ENCODE results near the gene CHD5.

CHD5 gene

DNA sequence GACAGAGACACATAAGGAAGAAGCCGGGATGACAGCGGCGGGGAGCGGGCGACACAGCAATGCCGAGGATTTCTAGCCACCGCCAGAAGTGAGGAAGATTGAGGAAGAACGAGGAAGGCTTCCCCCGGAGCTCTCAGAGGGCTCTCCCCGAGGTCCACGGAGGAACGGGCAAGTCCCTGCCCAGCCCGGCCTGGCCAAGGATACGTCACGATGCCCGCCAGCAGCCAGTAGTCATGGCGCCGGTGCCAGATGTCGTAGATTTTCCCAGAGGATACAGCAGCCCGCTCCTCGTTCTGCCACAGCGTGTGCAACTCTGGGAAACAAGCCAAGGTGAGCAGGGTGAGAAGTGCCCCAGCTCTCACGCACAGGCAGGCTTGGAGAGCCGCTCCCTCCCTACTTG, 68.5 kb downstream of the CHD5 start:
- DNase-seq (ENCODE audit: low spot score), result no peak

DNA sequence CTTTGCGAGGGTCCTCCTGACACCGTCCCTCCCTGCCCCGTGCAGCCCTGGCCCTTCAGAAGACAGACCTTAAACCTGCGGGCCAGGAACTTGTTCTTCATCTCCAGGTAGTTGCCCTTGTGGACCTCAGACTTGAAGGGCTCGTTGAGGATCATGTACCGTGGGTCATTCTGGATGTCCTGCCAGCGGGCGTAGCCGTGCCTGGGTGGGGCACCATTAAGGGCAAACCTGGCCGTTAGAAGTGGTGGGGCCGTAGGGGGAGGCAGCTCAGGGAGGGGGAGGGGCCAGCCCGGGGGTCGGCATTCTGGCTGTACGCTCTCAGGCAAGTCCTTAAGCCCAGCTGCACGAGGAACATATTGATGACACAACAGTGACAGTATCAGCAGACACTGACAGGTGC, 69.8 kb downstream of the CHD5 start:
- DNase-seq (ENCODE audit: low spot score), result no peak

DNA sequence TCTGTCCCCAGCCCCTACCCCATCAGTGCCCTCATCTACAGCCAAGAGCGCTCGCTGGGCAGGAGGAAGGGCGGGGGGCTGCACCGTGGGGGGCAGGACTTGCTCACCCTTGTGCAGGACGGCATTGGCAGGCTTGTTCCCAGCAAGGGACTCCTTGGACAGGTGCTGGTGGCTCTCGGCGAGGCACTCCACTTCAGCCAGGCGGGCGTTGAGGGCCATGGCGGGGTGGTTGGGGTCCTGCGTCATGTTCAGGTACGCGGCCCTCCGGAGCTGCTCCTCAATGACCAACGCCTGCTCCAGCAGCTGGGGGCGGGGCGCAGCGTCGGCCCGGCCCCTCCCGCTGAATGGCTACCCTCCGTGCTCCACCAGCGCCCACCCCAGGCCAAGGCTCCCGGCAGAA, 70.4 kb downstream of the CHD5 start:
- no peak for DNase-seq (ENCODE audit: low spot score)

DNA sequence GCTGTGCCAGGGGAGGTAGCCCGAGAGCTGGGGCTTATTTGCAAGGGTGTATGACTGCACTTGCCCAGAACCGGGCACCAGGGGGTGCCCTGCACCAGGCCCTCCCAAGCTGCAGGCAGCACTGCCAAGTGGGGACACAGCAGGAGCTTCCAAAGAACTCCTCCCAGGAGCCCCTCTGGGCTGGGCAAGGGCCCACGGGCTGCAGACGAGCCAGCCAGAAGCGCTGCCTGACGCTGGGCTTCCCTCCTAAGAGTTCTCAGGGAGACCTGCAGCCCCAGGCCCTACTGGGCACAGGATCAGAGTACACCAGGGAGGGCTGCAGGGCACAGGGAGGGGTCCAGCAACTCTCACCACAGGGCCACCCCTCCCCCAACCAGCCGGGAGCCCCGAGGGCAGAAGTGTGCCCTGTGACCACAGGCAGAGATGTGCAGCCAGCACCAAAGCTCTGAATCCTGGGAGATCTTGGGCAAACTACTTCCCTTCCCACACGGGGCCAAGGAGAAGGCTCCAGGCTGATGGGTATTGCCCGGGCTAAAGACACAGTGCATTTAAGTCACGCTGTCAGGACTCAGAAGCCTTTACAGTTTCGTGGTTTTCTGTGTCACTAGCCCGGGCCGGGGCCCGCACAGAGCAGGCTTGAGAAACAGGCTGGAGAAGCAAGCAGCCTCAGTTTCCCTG, 71.0 kb downstream of the CHD5 start:
- DNase-seq (ENCODE audit: low spot score), result peak; percentile 32

DNA sequence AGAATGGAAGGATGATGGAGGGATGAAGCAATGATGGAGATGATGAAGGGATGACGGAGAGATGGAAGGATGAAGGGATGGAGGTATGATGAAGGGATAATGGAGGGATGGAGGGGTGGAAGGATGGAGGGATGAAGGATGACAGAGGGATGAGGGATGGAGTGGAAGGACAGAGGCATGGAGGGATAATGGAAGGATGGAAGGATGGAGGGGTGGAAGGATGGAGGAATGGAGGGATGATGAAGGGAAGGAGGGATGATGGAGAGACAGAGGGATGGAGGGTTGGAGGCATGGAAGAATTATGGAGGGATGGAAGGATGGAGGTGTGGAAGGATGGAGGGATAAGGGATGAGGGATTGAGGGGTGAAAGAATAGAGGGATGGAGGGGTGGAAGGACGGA, 71.6 kb downstream of the CHD5 start:
- no peak for DNase-seq (ENCODE audit: low spot score)

DNA sequence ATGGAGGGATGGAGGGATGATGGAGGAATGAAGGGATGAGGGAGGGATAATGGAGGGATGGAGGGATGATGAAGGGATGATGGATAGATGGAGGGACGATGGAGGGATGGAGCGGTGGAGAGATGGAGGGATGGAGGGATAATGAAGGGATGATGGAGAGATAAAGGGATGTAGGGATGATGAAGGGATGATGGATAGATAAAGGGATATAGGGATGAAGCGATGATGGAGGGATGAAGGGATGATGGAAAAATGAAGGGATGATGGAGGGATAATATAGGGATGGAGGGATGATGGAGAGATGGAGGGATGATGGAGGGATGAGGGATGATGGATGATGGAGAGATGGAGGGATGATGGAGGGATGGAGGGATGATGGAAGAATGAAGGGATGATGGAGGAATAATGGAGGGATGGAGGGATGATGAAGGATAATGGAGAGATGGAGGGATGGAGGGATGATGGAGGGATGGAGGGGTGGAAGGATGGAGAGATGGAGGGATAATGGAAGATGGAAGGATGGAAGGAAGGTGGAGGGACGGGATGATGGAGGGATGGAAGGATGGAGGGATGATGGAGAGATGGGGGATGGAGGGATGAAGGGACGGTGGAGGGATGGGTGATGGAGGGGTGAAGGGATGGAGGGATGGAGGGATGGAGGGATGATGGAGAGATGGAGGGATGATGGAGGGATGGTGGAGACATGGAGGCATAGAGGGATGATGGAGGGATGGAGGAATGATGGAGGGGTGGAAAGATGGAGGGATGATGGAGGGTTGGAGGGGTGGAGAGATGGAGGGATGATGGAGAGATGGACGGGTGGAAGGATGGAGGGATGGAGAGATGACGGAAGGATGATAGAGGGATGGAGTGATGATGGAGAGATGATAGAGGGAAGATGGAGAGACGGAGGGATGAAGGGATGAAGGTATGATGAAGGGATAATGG, 72.4 kb downstream of the CHD5 start:
- DNase-seq (ENCODE audit: low spot score), result no peak

DNA sequence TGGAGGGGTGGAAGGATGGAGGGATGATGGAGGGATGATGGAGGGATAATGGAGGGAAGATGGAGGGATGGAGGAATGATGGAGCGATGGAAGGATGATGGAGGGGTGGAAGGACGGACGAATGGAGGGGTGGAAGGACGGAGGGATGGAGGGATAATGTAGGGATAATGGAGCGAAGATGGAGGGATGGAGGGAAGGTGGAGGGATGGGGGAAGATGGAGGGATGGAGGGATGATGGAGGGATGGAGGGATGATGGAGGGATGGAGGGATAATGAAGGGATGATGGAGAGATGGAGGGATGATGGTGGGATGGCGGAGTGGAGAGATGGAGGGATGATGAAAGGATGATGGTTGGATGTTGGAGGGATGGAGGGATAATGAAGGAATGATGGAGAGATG, 73.1 kb downstream of the CHD5 start:
- DNase-seq (ENCODE audit: low spot score), result no peak

DNA sequence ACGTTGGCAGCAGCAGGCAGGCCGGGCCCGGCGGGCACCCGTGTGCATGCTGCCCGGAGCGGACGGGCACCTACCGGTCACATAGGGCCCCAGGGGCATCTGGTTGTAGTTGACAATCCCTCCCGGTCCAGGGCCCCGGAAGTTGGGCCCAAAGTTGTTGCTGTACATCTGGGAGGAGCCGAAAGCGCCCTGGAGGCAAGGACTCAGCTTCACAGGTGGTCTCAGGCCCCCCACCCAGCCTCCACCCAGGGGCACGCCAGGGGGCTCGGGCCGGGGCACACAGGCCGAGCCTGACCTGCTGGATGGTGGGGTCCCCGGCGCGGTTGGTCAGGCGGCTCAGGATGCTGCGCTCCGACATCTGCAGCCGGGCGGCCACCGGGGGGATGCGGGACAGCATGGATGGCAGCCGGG, 73.8 kb downstream of the CHD5 start:
- DNase-seq (ENCODE audit: low spot score), result no peak

DNA sequence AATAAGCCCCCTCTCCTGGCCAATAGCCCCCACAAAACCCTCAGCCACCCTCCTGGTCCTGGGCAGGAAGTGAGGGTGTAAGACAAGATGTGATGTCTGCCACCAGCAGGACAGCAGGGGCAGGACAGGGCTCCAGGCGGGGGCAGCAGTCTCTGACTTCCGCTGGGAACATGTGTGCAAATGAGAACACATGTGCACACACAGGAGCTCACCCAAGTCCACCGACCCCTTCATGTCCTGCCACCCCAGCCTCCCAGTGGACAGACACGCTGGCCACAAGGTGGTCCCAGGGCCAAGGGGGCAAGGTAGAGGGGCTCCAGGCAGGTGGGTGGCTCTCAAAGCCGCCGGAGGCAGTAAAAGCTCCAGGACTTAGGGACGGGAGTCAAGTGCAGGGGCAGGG, 74.4 kb downstream of the CHD5 start:
- no peak for DNase-seq (ENCODE audit: low spot score)

DNA sequence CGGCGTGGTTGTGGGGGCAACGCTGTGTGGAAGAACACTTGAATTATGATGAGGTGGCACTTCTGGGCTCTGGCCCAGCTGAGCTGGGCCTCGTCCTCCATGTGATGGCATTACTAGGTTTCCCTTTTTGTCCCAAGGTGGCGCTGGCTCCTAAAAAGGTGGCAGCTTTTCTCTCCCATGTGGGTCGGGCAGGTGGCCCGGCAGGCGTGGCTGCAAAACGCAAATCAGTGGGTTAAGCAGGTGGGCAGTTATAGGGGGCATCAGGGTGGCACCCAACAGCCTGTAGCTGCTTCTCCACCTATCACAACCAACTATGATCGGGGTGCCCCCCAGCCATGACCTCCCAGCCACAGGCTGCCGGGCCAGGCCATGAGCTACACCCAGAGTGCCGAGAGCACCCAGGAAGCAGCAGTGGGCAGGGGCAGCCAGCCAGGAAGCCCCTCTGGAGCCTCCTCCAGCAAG, 74.9 kb downstream of the CHD5 start:
- DNase-seq (ENCODE audit: low spot score), result no peak

DNA sequence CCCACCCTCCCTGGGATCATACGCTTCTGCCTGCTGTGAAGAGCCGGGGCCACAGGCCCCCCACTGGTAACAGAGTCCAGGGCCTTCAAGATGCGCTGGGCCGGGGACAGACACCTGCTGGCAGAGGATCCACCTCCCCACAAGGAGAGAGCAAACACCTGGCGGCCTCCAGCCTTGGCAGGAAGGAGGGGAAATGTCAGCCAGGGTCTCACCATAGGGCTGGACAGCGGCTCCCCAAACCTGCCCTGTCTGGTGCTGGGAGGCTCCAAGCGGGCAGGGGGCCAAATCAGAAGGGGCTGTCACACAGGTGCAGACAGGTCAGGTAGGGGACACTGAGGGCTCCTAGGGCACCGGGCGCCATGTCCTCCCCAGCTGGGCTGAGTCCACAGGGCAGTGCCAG, 75.5 kb downstream of the CHD5 start:
- DNase-seq (ENCODE audit: low spot score), result no peak

DNA sequence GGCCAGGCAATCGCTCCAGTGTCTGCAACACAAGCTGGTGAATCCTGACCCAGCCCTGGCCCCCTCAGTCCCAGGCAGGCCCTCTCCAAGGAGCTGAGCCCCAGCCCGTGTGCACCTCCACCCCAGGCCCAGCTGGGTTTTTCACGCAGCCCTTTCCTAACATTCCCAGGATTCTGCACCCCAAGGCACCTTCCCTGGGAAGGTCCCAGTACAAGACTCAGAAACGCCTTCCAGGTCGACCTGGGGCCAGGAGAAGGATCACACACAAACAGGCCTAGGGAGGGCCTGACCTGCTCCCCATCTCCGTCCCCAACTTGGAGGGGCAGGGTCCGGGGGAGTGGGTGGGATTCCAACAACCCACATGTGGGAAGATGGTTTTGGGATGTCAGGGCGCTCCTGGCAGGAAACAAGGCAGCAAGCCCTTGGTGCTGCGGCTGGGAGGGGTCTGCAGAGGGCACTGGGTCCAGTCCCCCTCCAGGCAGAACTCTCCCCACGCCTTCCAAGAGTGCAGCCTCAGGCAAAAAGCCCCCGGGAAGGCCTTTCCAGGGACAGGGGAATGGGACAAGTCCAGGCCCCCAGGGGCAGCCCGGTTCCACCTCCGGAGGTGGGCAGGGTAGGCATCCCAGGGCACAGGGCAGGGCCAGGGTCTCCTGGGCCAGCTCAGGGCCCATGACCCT, 76.1 kb downstream of the CHD5 start:
- DNase-seq (ENCODE audit: low spot score), result no peak

DNA sequence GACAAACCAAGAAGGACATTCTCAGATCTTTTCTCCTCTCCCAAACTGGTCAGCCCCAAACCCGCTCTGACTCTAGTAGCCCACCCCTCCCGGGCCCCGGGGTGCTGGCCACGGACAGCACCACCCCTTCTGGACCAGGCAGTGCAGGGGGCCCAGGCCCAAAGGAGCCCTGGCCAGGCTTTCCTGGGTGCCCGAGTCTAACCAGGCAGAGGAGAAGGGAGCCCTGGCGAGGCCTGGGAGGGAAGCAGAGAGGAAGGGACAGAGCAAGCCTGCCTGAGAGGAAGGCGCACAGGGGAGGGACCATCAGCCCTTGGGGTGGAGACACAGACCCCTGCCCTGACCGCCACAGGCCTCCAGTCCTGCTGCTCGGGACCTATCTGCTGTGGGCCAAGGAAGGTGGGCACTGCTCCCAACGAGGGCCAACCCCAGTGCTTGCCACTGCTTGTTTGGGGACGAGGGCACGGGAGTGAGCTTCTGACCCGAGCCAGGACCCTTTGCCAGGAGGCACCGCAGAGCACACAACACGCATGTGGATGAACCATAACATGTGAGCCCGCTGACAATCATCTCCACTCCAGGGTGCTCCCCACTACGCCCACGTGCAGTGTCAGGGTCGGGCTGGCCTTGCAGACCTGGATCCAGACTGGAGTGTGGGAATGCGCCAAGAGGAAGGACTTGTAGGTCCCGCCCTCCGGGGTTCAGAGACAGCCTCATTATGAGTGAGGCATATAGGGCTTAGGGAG, 76.8 kb downstream of the CHD5 start:
- DNase-seq (ENCODE audit: low spot score), result no peak

DNA sequence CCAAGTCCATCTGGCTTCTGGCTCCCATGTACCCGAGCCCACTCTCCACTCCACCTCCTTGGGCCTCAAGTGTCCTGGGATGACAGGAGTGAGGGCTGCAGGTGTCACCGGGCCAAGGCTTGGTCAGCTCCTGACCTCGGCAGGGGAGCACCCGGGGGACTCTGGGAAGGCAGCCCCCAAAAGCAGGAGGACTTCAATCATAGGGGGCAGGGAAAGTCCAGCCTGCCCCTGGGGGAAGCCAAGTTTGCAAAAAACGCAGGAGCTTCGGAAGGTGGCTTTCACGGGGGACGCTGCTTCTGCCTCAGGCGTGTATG, 77.6 kb downstream of the CHD5 start:
- DNase-seq (ENCODE audit: low spot score), result no peak

DNA sequence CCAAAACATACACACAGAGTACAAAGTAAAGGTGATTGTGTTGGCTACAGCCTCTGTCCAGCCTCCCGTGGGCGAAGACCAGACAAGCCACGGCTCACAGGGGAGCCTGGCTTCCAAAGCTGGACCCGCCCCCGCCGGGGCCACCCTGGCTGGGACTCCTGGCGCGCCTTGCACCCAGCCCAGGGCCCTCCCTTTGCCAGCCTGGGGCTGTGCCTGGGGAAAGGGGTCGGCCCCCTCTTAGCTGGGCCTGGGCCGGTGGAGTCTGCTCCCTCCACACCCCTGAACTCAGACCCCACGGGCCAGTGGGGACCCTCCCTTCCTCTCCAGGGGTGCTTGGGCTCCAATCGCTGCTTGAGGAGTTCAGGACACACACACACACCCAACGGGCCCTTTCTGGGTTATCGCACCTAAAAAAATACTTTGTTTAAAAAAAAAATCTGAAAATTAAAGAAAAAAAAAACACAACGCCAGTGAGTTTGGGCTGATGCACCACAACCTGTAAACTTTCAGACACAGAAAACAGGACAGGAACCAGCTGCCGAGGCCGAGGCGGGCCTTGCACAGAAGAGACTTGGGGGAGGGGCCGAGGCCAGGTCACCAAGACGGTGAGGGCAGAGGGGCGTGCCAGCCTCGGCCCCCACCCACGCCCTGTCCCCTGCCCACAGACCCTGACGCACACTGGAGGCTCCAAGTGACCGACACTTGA, 78.1 kb downstream of the CHD5 start:
- no peak for DNase-seq (ENCODE audit: low spot score)

DNA sequence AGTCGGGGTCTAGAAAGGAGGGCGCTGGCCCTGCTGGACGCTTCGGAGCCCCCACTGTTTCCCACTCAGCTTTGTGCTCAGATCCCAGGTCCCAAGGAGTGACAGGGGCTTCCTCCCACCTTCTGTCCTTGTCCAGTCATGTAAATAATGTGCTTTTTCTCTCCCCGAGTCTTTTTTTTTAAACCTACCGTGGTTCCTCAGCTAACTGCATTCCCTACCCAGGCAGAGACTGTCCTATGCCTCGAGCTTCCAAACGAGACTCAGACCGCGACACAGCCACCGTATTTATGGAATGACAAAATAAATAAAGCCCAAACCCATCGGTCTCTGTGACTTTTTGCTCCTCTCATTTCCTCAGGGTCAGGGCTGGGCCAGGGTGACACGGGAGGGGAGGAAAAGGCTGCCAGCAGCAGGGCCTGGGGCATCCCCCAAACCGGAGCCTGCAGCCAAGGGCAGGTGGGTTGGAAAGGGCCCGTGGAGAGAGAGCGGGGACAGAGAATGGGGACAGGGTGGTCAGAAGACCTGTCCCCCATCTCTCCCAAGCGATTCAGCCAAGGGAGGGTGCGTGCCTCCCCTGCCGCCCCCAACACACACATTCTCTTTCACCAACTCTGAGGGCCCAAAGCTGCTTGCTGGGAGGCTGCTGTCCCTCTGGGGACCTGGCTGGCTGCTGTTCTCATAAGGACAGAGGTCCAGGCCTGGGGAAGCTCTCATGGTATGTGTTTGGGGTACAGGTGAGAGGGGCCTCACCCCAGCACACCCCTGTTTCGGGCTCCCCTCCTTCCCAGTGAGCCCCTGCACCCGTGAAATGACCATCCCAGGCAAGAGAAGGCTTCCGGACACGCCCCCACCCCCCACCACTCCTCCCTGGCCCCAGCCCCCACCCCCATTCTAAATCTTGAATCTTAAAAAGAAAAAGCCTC, 79.0 kb downstream of the CHD5 start:
- no peak for DNase-seq (ENCODE audit: low spot score)

DNA sequence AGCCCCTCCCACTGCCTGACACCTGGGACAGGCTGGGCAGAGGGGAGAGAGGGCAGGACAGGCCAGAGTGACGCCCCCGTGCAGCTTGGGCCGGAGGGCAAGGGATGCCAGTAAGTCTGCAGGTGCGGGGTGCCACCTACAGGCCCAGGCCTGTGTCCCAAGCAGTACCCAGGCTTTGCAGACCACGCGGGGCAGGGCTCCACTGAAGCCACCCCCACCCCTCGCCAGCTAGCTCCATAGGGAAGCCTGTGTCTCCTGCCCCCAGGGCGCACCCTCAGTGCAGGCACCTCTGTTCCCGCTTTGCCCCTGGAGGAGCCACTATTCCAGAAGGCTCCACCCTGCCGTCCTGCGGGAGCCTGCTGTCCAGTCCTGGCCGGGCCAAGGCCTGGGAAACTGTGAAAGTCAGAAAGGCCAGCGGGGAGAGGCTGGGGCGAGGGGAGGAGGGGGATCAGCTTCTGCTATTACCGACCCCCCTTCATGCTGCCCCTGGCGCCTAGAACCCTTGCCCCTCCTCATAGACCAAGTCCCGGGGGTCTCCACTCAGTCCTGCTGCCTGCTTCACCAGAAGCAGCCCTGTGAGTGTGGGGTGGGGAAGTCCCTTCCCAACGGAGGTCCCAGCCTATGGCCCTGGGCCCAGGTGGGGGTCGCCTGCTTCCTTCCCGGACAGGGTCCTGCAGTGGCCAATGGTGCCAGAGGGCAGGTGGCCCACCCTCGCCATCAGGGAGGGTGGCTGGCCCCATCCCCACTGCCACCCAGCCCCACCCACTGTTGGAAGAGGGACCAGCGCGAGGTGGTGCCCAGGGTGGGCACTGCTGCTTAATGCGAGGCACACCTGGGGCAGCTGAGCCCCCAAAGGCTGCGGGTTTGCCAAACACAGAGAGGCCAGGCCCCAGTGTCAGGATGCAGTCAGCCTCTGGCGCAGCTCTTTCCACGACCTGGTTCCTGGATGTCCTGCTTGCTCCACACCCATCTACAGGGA, 80.0 kb downstream of the CHD5 start:
- DNase-seq (ENCODE audit: low spot score), result no peak

DNA sequence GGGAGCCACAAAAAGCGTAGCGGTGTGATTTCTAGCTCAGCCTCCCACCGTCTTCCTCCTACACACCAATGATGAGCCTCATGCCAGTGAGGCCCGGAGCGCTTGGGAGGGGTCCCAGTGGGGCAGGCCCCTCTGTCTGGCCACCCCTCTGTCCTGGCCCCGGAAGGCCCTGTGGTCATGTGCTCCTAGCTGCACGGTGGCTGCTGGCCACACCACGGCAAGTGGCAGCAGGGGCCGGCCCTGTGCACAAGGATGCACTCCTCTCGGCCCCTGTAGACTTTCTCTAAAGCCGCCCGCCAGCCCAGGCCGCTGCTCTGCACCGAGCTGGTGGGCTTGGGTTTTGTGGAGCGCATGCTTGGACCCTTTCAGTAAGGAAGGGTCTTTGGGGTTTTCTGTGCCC, 80.8 kb downstream of the CHD5 start:
- DNase-seq (ENCODE audit: low spot score), result no peak
